ENCODE measurements around the gene EIF2S2. TPM values are rescaled to one million over a fixed set of nuclear protein-coding genes. Genes with fewer than 3 reads are reported as not detected.
A peak's percentile ranks its signal among the peaks of the same experiment; 100 is the strongest.

Gene EIF2S2
- total and polyA plus RNA-seq, 2 donors (not counting 1 experiment from before 2014, with no cell fraction given), result 108 to 140 TPM

GRCh38 chr20:34084227-34084923 lies 27.7 kb downstream of the EIF2S2 start:
- H3K27ac ChIP-seq (ENCODE audit: insufficient read depth, low read length), result no peak overlapping the region
- peaks cover 6% of the 10 kb centered on the region for H3K4me1 ChIP-seq (ENCODE audit: control insufficient read depth, extremely low read depth, insufficient read depth, low read length)
- H3K79me2 ChIP-seq (ENCODE audit: control insufficient read depth, insufficient read depth, low read length), result peaks cover 4% of the 10 kb centered on the region
- TF ChIP-seq EZH2 (IDR thresholded peaks at IDR 0.05; ENCODE audit: low read length, missing control alignments) (no peak), CTCF (conservative IDR thresholded peaks at IDR 0.05 in 1 of 2, IDR thresholded peaks at IDR 0.05 in 1 of 2; ENCODE audit: low read depth in 1 of 2, low read length in 2 of 2) (no peak)
- no peak overlapping the region for H3K4me3 ChIP-seq (replicated peaks in 1 of 4; ENCODE audit: control extremely low read depth in 1 of 4, insufficient read depth in 1 of 4, low read depth in 3 of 4, low read length in 4 of 4)
- no peak overlapping the region for H3K4me2 ChIP-seq (ENCODE audit: extremely low read depth, insufficient read depth, low read length)
- DNase-seq (ENCODE audit: low read depth in 2 of 2), result no peak
- no peak overlapping the region for H2AFZ ChIP-seq (ENCODE audit: low read length)
- H3K9ac ChIP-seq (ENCODE audit: insufficient read depth, low read length), result no peak overlapping the region
- H3K27me3 ChIP-seq (ENCODE audit: control insufficient read depth, insufficient read depth, low read length), result no peaks in the 10 kb centered on the region
- no peaks in the 10 kb centered on the region for H3K9me3 ChIP-seq (ENCODE audit: control insufficient read depth, insufficient read depth, low read depth, low read length)
- H3K36me3 ChIP-seq (ENCODE audit: control insufficient read depth, insufficient read depth, low read length), result peaks cover 17% of the 10 kb centered on the region
- peaks cover 3% of the 10 kb centered on the region for H4K20me1 ChIP-seq (ENCODE audit: control insufficient read depth, extremely low read depth, insufficient read depth, low read length)

GRCh38 chr20:34083781-34084180 lies 28.3 kb downstream of the EIF2S2 start:
- Histone ChIP-seq H3K36me3 (ENCODE audit: control insufficient read depth, insufficient read depth, low read length) (peaks cover 18% of the 10 kb centered on the region), H2AFZ (ENCODE audit: low read length) (no peak overlapping the region), H3K27ac (ENCODE audit: insufficient read depth, low read length) (peak overlapping the region; percentile 29), H4K20me1 (ENCODE audit: control insufficient read depth, extremely low read depth, insufficient read depth, low read length) (peaks cover 3% of the 10 kb centered on the region), H3K79me2 (ENCODE audit: control insufficient read depth, insufficient read depth, low read length) (peaks cover 4% of the 10 kb centered on the region), H3K9me3 (ENCODE audit: control insufficient read depth, insufficient read depth, low read depth, low read length) (no peaks in the 10 kb centered on the region), H3K4me1 (ENCODE audit: control insufficient read depth, extremely low read depth, insufficient read depth, low read length) (peaks cover 6% of the 10 kb centered on the region), H3K9ac (ENCODE audit: insufficient read depth, low read length) (no peak overlapping the region), H3K4me2 (ENCODE audit: extremely low read depth, insufficient read depth, low read length) (no peak overlapping the region), H3K4me3 (replicated peaks in 1 of 4; ENCODE audit: control extremely low read depth in 1 of 4, insufficient read depth in 1 of 4, low read depth in 3 of 4, low read length in 4 of 4) (no peak overlapping the region), H3K27me3 (ENCODE audit: control insufficient read depth, insufficient read depth, low read length) (no peaks in the 10 kb centered on the region)
- DNase-seq (ENCODE audit: low read depth in 2 of 2), result no peak
- TF ChIP-seq CTCF (conservative IDR thresholded peaks at IDR 0.05 in 1 of 2, IDR thresholded peaks at IDR 0.05 in 1 of 2; ENCODE audit: low read depth in 1 of 2, low read length in 2 of 2), result no peak
- no peak for TF ChIP-seq EZH2 (IDR thresholded peaks at IDR 0.05; ENCODE audit: low read length, missing control alignments)

GRCh38 chr20:34083137-34083536 lies 28.9 kb downstream of the EIF2S2 start:
- Histone ChIP-seq H3K9ac (ENCODE audit: insufficient read depth, low read length) (no peak overlapping the region), H3K27me3 (ENCODE audit: control insufficient read depth, insufficient read depth, low read length) (no peaks in the 10 kb centered on the region), H4K20me1 (ENCODE audit: control insufficient read depth, extremely low read depth, insufficient read depth, low read length) (peaks cover 3% of the 10 kb centered on the region), H3K4me2 (ENCODE audit: extremely low read depth, insufficient read depth, low read length) (no peak overlapping the region), H3K4me1 (ENCODE audit: control insufficient read depth, extremely low read depth, insufficient read depth, low read length) (peaks cover 6% of the 10 kb centered on the region), H2AFZ (ENCODE audit: low read length) (no peak overlapping the region), H3K27ac (ENCODE audit: insufficient read depth, low read length) (peak overlapping the region; percentile 17), H3K9me3 (ENCODE audit: control insufficient read depth, insufficient read depth, low read depth, low read length) (no peaks in the 10 kb centered on the region), H3K36me3 (ENCODE audit: control insufficient read depth, insufficient read depth, low read length) (peaks cover 15% of the 10 kb centered on the region), H3K79me2 (ENCODE audit: control insufficient read depth, insufficient read depth, low read length) (no peaks in the 10 kb centered on the region), H3K4me3 (replicated peaks in 1 of 4; ENCODE audit: control extremely low read depth in 1 of 4, insufficient read depth in 1 of 4, low read depth in 3 of 4, low read length in 4 of 4) (no peak overlapping the region)
- DNase-seq (ENCODE audit: low read depth in 2 of 2), result peak; percentile 96 to 99
- TF ChIP-seq CTCF (conservative IDR thresholded peaks at IDR 0.05 in 1 of 2, IDR thresholded peaks at IDR 0.05 in 1 of 2; ENCODE audit: low read depth in 1 of 2, low read length in 2 of 2) (peak in 1 of 2 donors; percentile 22), EZH2 (IDR thresholded peaks at IDR 0.05; ENCODE audit: low read length, missing control alignments) (no peak)
